GM18517 (cell line): ENCODE measurements around the gene SVBP.
"Not testable (repeated sequence)": the region's sequence is repeated elsewhere in the genome, so short reads cannot be mapped to it uniquely, and the experiment has no call there.

Experiments used
- ATAC-seq: cut with Tn5 transposase; IDR thresholded peaks from one replicate; pipeline ENCODE4 v1.9.1; 2021; ENCODE audit warnings: mild to moderate bottlenecking, moderate library complexity; ENCODE audit not compliant: unreplicated experiment

The SVBP gene

GRCh38 chr1:42841440-42842147 lies 24.4 kb upstream of the SVBP start:
- ATAC-seq = no peak

GRCh38 chr1:42841010-42841409 lies 23.8 kb upstream of the SVBP start:
- no peak for ATAC-seq

- no peak for ATAC-seq
Observed at GRCh38 chr1:42838482-42839190, 21.4 kb upstream of the SVBP start.

- ATAC-seq = no peak
Observed at GRCh38 chr1:42837709-42838108, 20.5 kb upstream of the SVBP start.

GRCh38 chr1:42835422-42835821 lies 18.2 kb upstream of the SVBP start:
- ATAC-seq = no peak

- no peak for ATAC-seq
Observed at GRCh38 chr1:42834803-42835202, 17.6 kb upstream of the SVBP start.

- ATAC-seq = no peak
Observed at GRCh38 chr1:42833981-42834380, 16.8 kb upstream of the SVBP start.

- no peak for ATAC-seq
Observed at GRCh38 chr1:42832641-42833240, 15.5 kb upstream of the SVBP start.

GRCh38 chr1:42831273-42831672 lies 14.1 kb upstream of the SVBP start:
- ATAC-seq = no peak

GRCh38 chr1:42830631-42831030 lies 13.4 kb upstream of the SVBP start:
- ATAC-seq = no peak

- ATAC-seq = no peak
Observed at GRCh38 chr1:42825036-42825851, 8.0 kb upstream of the SVBP start.

- no peak for ATAC-seq
Observed at GRCh38 chr1:42824481-42825035, 7.4 kb upstream of the SVBP start.

GRCh38 chr1:42822800-42823392 lies 5.7 kb upstream of the SVBP start:
- no peak for ATAC-seq

- ATAC-seq = no peak
Observed at GRCh38 chr1:42821690-42822089, 4.5 kb upstream of the SVBP start.

GRCh38 chr1:42820813-42821212 lies 3.6 kb upstream of the SVBP start:
- no peak for ATAC-seq

GRCh38 chr1:42817976-42818375 lies 779 bp upstream of the SVBP start:
- no peak for ATAC-seq

- no peak for ATAC-seq
Observed at GRCh38 chr1:42817440-42817767, 207 bp upstream of the SVBP start.

GRCh38 chr1:42815941-42816584 lies 1.1 kb downstream of the SVBP start:
- ATAC-seq = peak; percentile 16

GRCh38 chr1:42814815-42815214 lies 2.4 kb downstream of the SVBP start:
- not testable (repeated sequence) for ATAC-seq

- no peak for ATAC-seq
Observed at GRCh38 chr1:42807056-42807668, 10.0 kb downstream of the SVBP start.
